K562 (cell line): Measurements from ENCODE around the gene ARMC8. TPM values are rescaled to one million over a fixed set of nuclear protein-coding genes. Genes with fewer than 3 reads are reported as not detected.

Experiments used
- ATAC-seq: fragments of 200-7000 bp; cut with Tn5 transposase; 3 replicates; pipeline ENCODE4 v1.9.1; 2020; ENCODE audit warnings: moderate library complexity
- BruUV-seq: library from RNA; stranded (reverse); fragments of 400-500 nt; replicated peaks from 2 replicates; lab custom pipeline; 2021; lab: Mats Ljungman, UMichigan
- CTCF ChIA-PET: fragments of 300-600 bp; formaldehyde crosslinking; extraction: SDS; loops from one replicate; lab custom pipeline; 2021; ENCODE audit warnings: low intra/inter-chr PET ratio; lab: Yijun Ruan, JAX
- POLR2A ChIA-PET: fragments of 300-600, 350-650 bp; sonication (Branson Sonifier 250); formaldehyde crosslinking; extraction: SDS; loops from one replicate; lab custom pipeline; 2021; ENCODE audit warnings: antibody characterized with exemption, inconsistent platforms; lab: Yijun Ruan, JAX
- DNase-seq, 4 experiments: peaks; one replicate each; pipeline versions ENCODE4 v3.0.0 to v3.0.0-alpha.2; 2011 to 2018; ENCODE audit warnings: low spot score in 3 of 4, mixed read lengths in 3 of 4; ENCODE audit errors: extremely low read depth in 1 of 4
- FAIRE-seq: peaks from 2 replicates; lab custom pipeline; 2011; peaks lifted over from hg19 to GRCh38; lab: Jason Lieb, UNC
- H2AFZ ChIP-seq: 2 replicates; pipeline ENCODE4 v1.6.0; 2011; ENCODE audit warnings: low read depth, low read length, control low read depth, inconsistent platforms
- H3K27ac ChIP-seq: fragments of 200-600 bp; 3 replicates; pipeline ENCODE4 v1.8.0; 2011; ENCODE audit warnings: low read depth, mild to moderate bottlenecking, control low read depth, inconsistent platforms, low read length, moderate library complexity, mixed read lengths; ENCODE audit errors: extremely low read depth
- H3K27me3 ChIP-seq, 2 experiments: fragments of 300-600 bp in 1 of 2; 2 replicates in 1 of 2; 3 replicates in 1 of 2; pipeline versions ENCODE4 v1.6.0 to v1.8.0; 2011; ENCODE audit warnings: inconsistent platforms in 2 of 2, low read length in 2 of 2, mild to moderate bottlenecking in 1 of 2, mixed read lengths in 1 of 2, moderate library complexity in 1 of 2; ENCODE audit not compliant: control insufficient read depth in 2 of 2, insufficient read depth in 2 of 2
- H3K36me3 ChIP-seq: fragments of 300-600 bp; 3 replicates; pipeline ENCODE4 v1.8.0; 2011; ENCODE audit warnings: mild to moderate bottlenecking, low read length, inconsistent platforms; ENCODE audit not compliant: control insufficient read depth, insufficient read depth
- H3K4me1 ChIP-seq, 2 experiments: fragments of 200-600 bp in 1 of 2; replicated peaks in 1 of 2; 2 replicates in 1 of 2; 3 replicates in 1 of 2; pipeline versions ENCODE4 v1.5.1 to v1.8.0; 2011; ENCODE audit warnings: inconsistent platforms in 2 of 2, low read length in 2 of 2, mild to moderate bottlenecking in 1 of 2, mixed read lengths in 1 of 2, moderate library complexity in 1 of 2; ENCODE audit not compliant: control insufficient read depth in 2 of 2, insufficient read depth in 2 of 2
- H3K4me2 ChIP-seq: 2 replicates; pipeline ENCODE4 v1.6.1; 2011; ENCODE audit warnings: low read length, control low read depth, inconsistent platforms, mixed read lengths; ENCODE audit not compliant: insufficient read depth
- H3K4me3 ChIP-seq: fragments of 200-600 bp; sonication (generic), shearing (Covaris generic); 2 replicates; pipeline ENCODE4 v1.5.1; 2016; ENCODE audit warnings: control low read depth, inconsistent platforms
- H3K79me2 ChIP-seq: fragments of 200-600 bp; 3 replicates; pipeline ENCODE4 v1.8.0; 2011; ENCODE audit warnings: low read length, inconsistent platforms; ENCODE audit not compliant: control insufficient read depth, insufficient read depth
- H3K9ac ChIP-seq, 2 experiments: 2 replicates each; pipeline versions ENCODE4 v1.6.0 to v1.6.1; 2011; ENCODE audit warnings: low read depth in 2 of 2, low read length in 2 of 2, control low read depth in 1 of 2, inconsistent platforms in 1 of 2, mild to moderate bottlenecking in 1 of 2, mixed read lengths in 1 of 2; ENCODE audit not compliant: insufficient read depth in 1 of 2
- H3K9me1 ChIP-seq: one replicate; pipeline ENCODE4 v1.6.0; 2011; ENCODE audit warnings: inconsistent platforms, mild to moderate bottlenecking, low read length, moderate library complexity; ENCODE audit not compliant: control insufficient read depth, insufficient read depth
- H3K9me3 ChIP-seq: replicated peaks from 2 replicates; pipeline ENCODE4 v1.5.1; 2011; ENCODE audit warnings: low read depth, low read length, inconsistent platforms; ENCODE audit not compliant: control insufficient read depth, insufficient read depth
- H4K20me1 ChIP-seq: replicated peaks from 2 replicates; pipeline ENCODE4 v1.6.1; 2011; ENCODE audit warnings: low read length, inconsistent platforms, mixed read lengths; ENCODE audit not compliant: control insufficient read depth, insufficient read depth
- ADNP ChIP-seq: fragments of 200-800 bp; sonication (Bioruptor generic); IDR thresholded peaks from 2 replicates; pipeline ENCODE4 v1.6.1; 2016; ENCODE audit warnings: missing genetic modification characterization, missing compliant biosample characterization
- CC2D1A ChIP-seq: fragments of 450-650 bp; IDR thresholded peaks from 2 replicates; pipeline ENCODE4 v1.6.1; 2017; ENCODE audit warnings: mild to moderate bottlenecking
- ELF2 ChIP-seq: fragments of 250-450 bp; sonication (Bioruptor Pico); IDR thresholded peaks from 2 replicates; pipeline ENCODE4 v1.5.0; 2021; ENCODE audit warnings: mild to moderate bottlenecking
- NR2C2 ChIP-seq, 2 experiments: fragments of 200-800 bp in 1 of 2; sonication (Bioruptor generic) in 1 of 2; sonication (generic) in 1 of 2; formaldehyde crosslinking in 1 of 2; IDR thresholded peaks; 2 replicates each; pipeline versions ENCODE4 v1.6.1 to v1.8.0; 2016 to 2022; ENCODE audit warnings: mild to moderate bottlenecking in 1 of 2, missing compliant biosample characterization in 1 of 2, missing genetic modification characterization in 1 of 2, missing genetic modification reagents in 1 of 2
- WGBS: fragments of 100-300 bp; shearing (Covaris generic); methylation state at CpG from one replicate; pipeline ENCODE4 v1.1.6; 2016; ENCODE audit warnings: low coverage, mixed read lengths; ENCODE audit not compliant: insufficient coverage; ENCODE audit errors: missing lambda C conversion rate; 5-methylcytosine and 5-hydroxymethylcytosine counted together
- in situ Hi-C: fragments of 300-500 bp; cut with MboI; formaldehyde crosslinking; loops from 4 replicates; pipeline ENCODE4 v1.15.0; 2018; ENCODE audit warnings: inconsistent platforms, mixed read lengths
- intact Hi-C: fragments of 100-400 bp; cut with micrococcal nuclease; formaldehyde crosslinking; loops from 2 replicates; pipeline ENCODE4 v1.14.2; 2022
- polyA plus RNA-seq, 8 experiments: library from polyadenylated mRNA; depleted of rRNA in 4 of 8; stranded (reverse) in 5 of 8; unstranded in 3 of 8; fragments of >200 nt; fragmentation: Nextera tagmentation in 2 of 8; fragmentation: Illumina TruSeq in 1 of 8; extraction: Ambion mirVana in 2 of 8; extraction: Trizol in 1 of 8; gene quantifications; 2 replicates each; pipeline versions ENCODE4 v1.2.1 to v1.2.3, GENCODE V29; 2011 to 2014; ENCODE audit warnings: inconsistent platforms in 1 of 8, missing spikeins in 1 of 8
- total RNA-seq, 7 experiments: library from RNA; depleted of rRNA in 6 of 7; stranded (reverse); fragments of >200 nt in 6 of 7; fragmentation: Illumina TruSeq in 2 of 7; extraction: Trizol in 2 of 7; gene quantifications; 2 replicates each; pipeline versions ENCODE4 v1.2.1 to v1.2.3, GENCODE V29; 2011 to 2021; ENCODE audit warnings: low replicate concordance in 1 of 7
- TF ChIP-seq, protein P1 (sequence below), 2 experiments: fragments of 450-650 bp; conservative IDR thresholded peaks; 2 replicates each; pipeline ENCODE4 v1.6.1; 2017; ENCODE audit warnings: mild to moderate bottlenecking in 2 of 2, moderate library complexity in 2 of 2

Gene ARMC8
- total and polyA plus RNA-seq, 9 of the 15 experiments (the other 6 are each of a cell fraction or from before 2014, with no cell fraction given) = 22.4 to 76.1 (median 37.3) TPM

DNA sequence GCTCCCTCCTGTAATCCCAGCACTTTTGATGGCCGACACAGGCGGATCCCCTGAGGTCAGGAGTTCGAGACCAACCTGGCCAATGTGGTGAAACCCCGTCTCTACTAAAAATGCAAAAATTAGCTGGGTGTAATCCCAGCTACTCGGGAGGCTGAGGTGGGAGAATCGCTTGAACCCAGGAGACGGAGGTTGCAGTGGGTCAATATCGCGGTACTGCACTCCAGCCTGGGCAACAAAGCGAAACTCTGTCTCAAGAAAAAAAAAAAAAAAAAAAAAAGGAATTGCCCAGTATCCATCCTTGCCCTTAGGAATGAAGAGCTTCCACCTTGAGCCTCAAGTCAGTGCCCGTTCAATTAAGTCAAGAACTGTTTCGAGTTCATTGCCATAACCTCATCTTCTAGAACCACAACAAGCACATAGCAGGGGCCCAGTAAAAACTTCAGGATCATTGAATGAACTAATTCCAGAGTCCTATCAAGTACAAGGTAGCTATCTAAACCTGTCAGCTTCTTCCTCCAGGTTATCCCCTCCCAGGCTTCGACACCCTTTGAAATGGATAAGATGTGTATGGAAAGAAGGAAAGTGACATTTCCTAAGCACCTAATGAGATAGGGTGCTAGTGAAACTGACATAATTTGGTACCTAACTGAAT lies 13.2 kb upstream of the ARMC8 start:
- peak overlapping the region; percentile 83 for H3K27ac ChIP-seq
- BruUV-seq = TSS peak; percentile 54
- TF ChIP-seq ELF2 (CRISPR knock-in tag) (no peak), NR2C2 (CRISPR knock-in tag; IDR thresholded peaks at IDR 0.05) (no peak), NR2C2 (tag; IDR thresholded peaks at IDR 0.05) (no peak), CC2D1A (0 out of 2 replicates have a peak, but pooled peaks have one; percentile 12), ADNP (tag) (0 out of 2 replicates have a peak, but pooled peaks have one; percentile 35)
- TF ChIP-seq, protein P1, sequence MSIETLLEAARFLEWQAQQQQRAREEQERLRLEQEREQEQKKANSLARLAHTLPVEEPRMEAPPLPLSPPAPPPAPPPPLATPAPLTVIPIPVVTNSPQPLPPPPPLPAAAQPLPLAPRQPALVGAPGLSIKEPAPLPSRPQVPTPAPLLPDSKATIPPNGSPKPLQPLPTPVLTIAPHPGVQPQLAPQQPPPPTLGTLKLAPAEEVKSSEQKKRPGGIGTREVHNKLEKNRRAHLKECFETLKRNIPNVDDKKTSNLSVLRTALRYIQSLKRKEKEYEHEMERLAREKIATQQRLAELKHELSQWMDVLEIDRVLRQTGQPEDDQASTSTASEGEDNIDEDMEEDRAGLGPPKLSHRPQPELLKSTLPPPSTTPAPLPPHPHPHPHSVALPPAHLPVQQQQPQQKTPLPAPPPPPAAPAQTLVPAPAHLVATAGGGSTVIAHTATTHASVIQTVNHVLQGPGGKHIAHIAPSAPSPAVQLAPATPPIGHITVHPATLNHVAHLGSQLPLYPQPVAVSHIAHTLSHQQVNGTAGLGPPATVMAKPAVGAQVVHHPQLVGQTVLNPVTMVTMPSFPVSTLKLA (conservative IDR thresholded peaks at IDR 0.05) = no peak
- TF ChIP-seq, all 486 proteins: peak for 2
- Histone ChIP-seq H3K4me1 (no peaks in the 10 kb centered on the region; a peak in 2 of 5 replicates), H3K4me3 (peak overlapping the region; percentile 70), H3K27me3 (no peaks in the 10 kb centered on the region), H4K20me1 (no peaks in the 10 kb centered on the region), H3K79me2 (peaks cover 27% of the 10 kb centered on the region), H2AFZ (peak overlapping the region; percentile 97), H3K9me3 (no peaks in the 10 kb centered on the region), H3K9ac (peak overlapping the region; percentile 84 to 96), H3K36me3 (peaks cover 28% of the 10 kb centered on the region), H3K4me2 (peak overlapping the region; percentile 91), H3K9me1 (no peaks in the 10 kb centered on the region)
- peak; percentile 54 for ATAC-seq
- CTCF ChIA-PET = interaction anchor here (0.6 kb wide), 1 partner anchor 20 kb away, joined by 3 read pairs; no protein-coding TSS in a partner anchor
- peak in 1 of 4 experiments; percentile 18 for DNase-seq
- POLR2A ChIA-PET = interaction anchor here (0.7 to 2.8 kb wide), 12 partner anchors 9 to 41 kb away, joined by 3 to 14 read pairs (median 4); partner anchors contain the start of gene ARMC8
- WGBS = 0% methylated on average over 13 of the region's 13 CpGs
- in situ Hi-C loops (no loop called here), intact Hi-C loops (no loop called here)
- no peak for FAIRE-seq
